Erythroblast (primary cell): ENCODE measurements around the gene UBASH3B.
"Not testable (repeated sequence)": the region's sequence is repeated elsewhere in the genome, so short reads cannot be mapped to it uniquely, and the experiment has no call there.

ENCODE experiments used
- DNase-seq, 2 experiments: peaks; one replicate each; lab custom pipeline; 2025; lab: John Stamatoyannopoulos, UW
- GATA1 ChIP-seq: IDR thresholded peaks from 2 replicates; pipeline ENCODE4 v1.6.1; 2011; ENCODE audit warnings: low read depth, mild to moderate bottlenecking, control low read depth, low read length, moderate library complexity
- POLR2A ChIP-seq: IDR thresholded peaks from 2 replicates; pipeline ENCODE4 v1.6.1; 2011; ENCODE audit warnings: mild to moderate bottlenecking, low read length

Gene UBASH3B

GRCh38 chr11:122861631-122862030 lies 206.1 kb downstream of the UBASH3B start:
- TF ChIP-seq POLR2A (no peak), GATA1 (no peak)

GRCh38 chr11:122862091-122862490 lies 206.6 kb downstream of the UBASH3B start:
- no peak for DNase-seq
- TF ChIP-seq GATA1 (no peak), POLR2A (no peak)

More at GRCh38 chr11:122861631-122862030, 206.1 kb downstream of the UBASH3B start:
- no peak for DNase-seq

DNA sequence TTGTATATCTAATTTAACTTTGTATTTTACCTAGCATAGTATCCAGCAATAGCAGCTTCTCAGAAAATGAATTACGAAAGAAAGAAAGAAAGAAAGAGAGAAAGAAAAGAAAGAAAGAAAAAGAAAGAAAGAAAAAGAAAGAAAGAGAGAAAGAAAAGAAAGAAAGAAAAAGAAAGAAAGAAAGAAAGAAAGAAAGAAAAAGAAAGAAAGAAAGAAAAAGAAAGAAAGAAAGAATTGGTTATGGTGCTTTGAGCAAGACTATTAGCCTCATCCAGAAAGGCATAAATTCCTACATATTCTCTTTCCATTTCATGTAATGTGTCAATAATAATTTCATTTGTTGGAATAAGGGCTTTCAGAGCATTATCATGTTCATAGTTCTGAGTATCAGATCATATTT lies 207.6 kb downstream of the UBASH3B start:
- DNase-seq = not testable (repeated sequence)

DNA sequence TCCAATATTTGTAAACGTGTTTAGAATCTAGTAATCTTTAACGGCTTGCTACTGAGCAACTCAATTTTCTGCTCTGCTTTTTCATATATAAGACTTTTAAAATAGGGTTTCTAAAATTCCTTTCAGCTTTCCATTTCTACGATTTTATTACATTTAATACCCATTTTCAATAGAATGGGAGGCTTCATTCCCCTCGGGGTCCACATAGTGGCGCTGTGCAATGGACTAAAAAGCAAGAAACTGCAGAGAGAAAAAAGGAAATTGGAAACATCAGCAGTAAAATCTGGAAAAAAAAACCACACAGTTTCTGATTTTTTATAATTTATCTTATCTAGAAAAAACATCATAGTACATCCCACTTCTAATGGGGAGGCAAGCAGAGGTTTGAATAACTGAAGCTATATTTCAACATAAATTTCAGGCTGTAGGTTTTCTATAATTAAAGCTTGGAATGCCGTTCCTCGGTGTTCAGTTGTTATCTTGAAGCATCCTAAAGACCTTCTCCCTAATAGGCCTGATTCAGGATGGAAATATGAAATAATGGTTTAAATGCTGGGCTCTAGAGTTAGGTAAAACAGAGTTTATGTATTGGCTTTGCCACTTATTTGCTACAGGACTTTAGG lies 208.3 kb downstream of the UBASH3B start:
- peak; percentile 18 to 33 for DNase-seq
- TF ChIP-seq GATA1 = no peak
- TF ChIP-seq POLR2A = no peak
